BJ (cell line): ENCODE results near the gene ULK1. TPM values are rescaled to one million over a fixed set of nuclear protein-coding genes. Genes with fewer than 3 reads are reported as not detected.
A peak's percentile ranks its signal among the peaks of the same experiment; 100 is the strongest.

Experiments used
- CTCF ChIA-PET: fragments of 350-600 bp; formaldehyde crosslinking; extraction: SDS; loops from one replicate; lab custom pipeline; 2021; ENCODE audit warnings: antibody characterized with exemption, inconsistent platforms; lab: Yijun Ruan, JAX
- POLR2A ChIA-PET: fragments of 300-600 bp; sonication (Branson Sonifier 250); formaldehyde crosslinking; extraction: SDS; loops from one replicate; lab custom pipeline; 2021; ENCODE audit warnings: antibody characterized with exemption; lab: Charles Lee
- DNase-seq: peaks from one replicate; pipeline ENCODE4 v3.0.0-alpha.2; 2011; ENCODE audit warnings: low read depth
- H3K27me3 ChIP-seq: 2 replicates; pipeline ENCODE4 v1.6.0; 2011; ENCODE audit warnings: low read length; ENCODE audit not compliant: control insufficient read depth, insufficient read depth
- H3K36me3 ChIP-seq: 2 replicates; pipeline ENCODE4 v1.5.1; 2011; ENCODE audit warnings: low read length; ENCODE audit not compliant: control insufficient read depth, insufficient read depth
- H3K4me3 ChIP-seq: 2 replicates; pipeline ENCODE4 v1.5.1; 2011; ENCODE audit warnings: low read depth, mild to moderate bottlenecking, control low read depth, low read length
- polyA plus RNA-seq: library from polyadenylated mRNA; depleted of rRNA; stranded (reverse); fragments of >200 nt; gene quantifications from 2 replicates; pipeline ENCODE4 v1.2.3, GENCODE V29; 2011
- TF ChIP-seq, protein P1 (sequence below): IDR thresholded peaks from 2 replicates; pipeline ENCODE4 v1.5.1; 2011; ENCODE audit warnings: low read depth, mild to moderate bottlenecking, control low read depth, inconsistent platforms, low read length, moderate library complexity; ENCODE audit not compliant: insufficient read depth

ULK1 gene
- polyA plus RNA-seq, 1 experiment, result 13.7 TPM

GRCh38 chr12:131857908-131858850 is 36.2 kb upstream of the ULK1 start:
- TF ChIP-seq, protein P1, sequence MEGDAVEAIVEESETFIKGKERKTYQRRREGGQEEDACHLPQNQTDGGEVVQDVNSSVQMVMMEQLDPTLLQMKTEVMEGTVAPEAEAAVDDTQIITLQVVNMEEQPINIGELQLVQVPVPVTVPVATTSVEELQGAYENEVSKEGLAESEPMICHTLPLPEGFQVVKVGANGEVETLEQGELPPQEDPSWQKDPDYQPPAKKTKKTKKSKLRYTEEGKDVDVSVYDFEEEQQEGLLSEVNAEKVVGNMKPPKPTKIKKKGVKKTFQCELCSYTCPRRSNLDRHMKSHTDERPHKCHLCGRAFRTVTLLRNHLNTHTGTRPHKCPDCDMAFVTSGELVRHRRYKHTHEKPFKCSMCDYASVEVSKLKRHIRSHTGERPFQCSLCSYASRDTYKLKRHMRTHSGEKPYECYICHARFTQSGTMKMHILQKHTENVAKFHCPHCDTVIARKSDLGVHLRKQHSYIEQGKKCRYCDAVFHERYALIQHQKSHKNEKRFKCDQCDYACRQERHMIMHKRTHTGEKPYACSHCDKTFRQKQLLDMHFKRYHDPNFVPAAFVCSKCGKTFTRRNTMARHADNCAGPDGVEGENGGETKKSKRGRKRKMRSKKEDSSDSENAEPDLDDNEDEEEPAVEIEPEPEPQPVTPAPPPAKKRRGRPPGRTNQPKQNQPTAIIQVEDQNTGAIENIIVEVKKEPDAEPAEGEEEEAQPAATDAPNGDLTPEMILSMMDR, result no peak
- no peak for DNase-seq
- CTCF ChIA-PET, result no interaction called here
- H3K27me3 ChIP-seq, result no peaks in the 10 kb centered on the region
- H3K4me3 ChIP-seq, result no peak overlapping the region
- no peaks in the 10 kb centered on the region for H3K36me3 ChIP-seq
- POLR2A ChIA-PET, result no interaction called here

DNA sequence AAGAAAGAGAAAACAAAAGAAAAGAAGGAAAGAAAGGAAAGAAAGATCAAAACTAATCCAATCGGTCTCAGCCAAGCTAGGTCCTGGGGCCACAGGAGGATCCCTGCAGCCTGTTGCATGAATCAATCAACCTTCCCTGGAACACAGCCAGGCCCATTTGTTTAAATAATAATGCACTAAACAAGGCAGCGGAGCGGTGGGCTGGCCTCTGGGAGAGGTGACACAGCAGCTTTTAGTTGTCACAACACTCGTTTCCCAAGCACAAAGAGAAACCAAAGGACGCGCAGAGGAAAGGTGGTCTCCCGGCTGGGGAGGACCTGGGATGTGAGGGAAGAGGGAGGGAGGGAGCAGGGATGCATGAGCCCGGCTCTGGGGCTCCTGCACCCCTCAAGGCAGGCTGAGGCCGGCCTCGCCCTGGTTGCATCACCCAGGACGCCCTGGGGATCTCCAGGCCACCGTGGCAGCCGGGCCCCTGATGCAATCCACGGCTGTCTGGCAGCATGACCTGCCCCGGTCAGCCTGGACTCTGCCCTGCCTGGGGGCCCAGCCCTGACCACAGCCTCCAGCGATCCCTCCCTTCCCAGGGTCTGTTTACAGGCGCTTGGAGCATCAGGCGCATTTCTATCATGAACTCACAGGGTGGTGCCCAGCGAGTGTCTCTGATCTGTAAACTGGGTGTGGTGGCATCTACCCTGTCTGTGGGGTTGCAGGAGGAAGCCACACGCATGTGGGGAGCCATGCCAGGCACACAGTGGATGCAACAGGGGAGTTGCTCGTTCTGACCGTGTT is 33.8 kb upstream of the ULK1 start:
- CTCF ChIA-PET, result no interaction called here
- TF ChIP-seq, protein P1, result no peak
- H3K36me3 ChIP-seq, result no peaks in the 10 kb centered on the region
- no peak overlapping the region for H3K4me3 ChIP-seq
- no peaks in the 10 kb centered on the region for H3K27me3 ChIP-seq
- peak; percentile 62 for DNase-seq
- POLR2A ChIA-PET, result no interaction called here

GRCh38 chr12:131861261-131862083 is 33.0 kb upstream of the ULK1 start:
- no peaks in the 10 kb centered on the region for H3K36me3 ChIP-seq
- H3K27me3 ChIP-seq, result no peaks in the 10 kb centered on the region
- no peak for DNase-seq
- CTCF ChIA-PET, result no interaction called here
- TF ChIP-seq, protein P1, result no peak
- no peak overlapping the region for H3K4me3 ChIP-seq
- POLR2A ChIA-PET, result no interaction called here

DNA sequence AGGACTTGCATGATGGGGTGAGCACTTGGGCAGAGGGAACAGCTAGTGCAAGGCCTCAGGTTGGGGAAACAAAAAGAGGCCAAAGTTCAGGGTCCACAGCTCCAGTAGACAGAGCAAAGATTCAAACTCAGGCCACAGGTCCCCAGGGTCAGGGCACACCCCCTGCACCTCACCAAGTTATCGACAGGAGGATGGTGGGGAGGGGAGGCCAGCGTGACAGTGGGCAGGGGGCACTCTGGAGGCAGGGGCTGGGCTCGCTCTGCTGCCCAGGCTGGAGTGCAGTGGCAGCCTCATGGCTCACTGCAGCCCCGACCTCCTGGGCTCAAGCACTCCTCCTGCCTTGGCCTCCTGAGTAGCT is 32.4 kb upstream of the ULK1 start:
- CTCF ChIA-PET, result no interaction called here

More for the DNA sequence above, 32.4 kb upstream of the ULK1 start:
- TF ChIP-seq, protein P1, result no peak
- no peaks in the 10 kb centered on the region for H3K36me3 ChIP-seq
- POLR2A ChIA-PET, result no interaction called here
- H3K4me3 ChIP-seq, result no peak overlapping the region
- H3K27me3 ChIP-seq, result no peaks in the 10 kb centered on the region
- no peak for DNase-seq
